CD14-positive monocyte (primary cell): ENCODE data around the gene CLEC4D. TPM values are rescaled to one million over a fixed set of nuclear protein-coding genes. Genes with fewer than 3 reads are reported as not detected.

Source experiments
- DNase-seq, 3 donors: peaks; one replicate each; pipeline ENCODE4 v3.0.0-alpha.2; 2011 to 2022
- H2AFZ ChIP-seq: 2 replicates; pipeline ENCODE4 v1.6.0; 2012; ENCODE audit warnings: mild to moderate bottlenecking, low read depth, low read length, inconsistent platforms; ENCODE audit not compliant: insufficient read depth, poor library complexity, severe bottlenecking
- H3K27ac ChIP-seq, 2 donors: 1 replicate in 1 of 2; 2 replicates in 1 of 2; pipeline ENCODE4 v1.5.1; 2012 to 2013; ENCODE audit warnings: low read length in 2 of 2, control low read depth in 1 of 2, inconsistent platforms in 1 of 2, low read depth in 1 of 2, mild to moderate bottlenecking in 1 of 2
- H3K27me3 ChIP-seq, 2 donors: one replicate each; pipeline versions ENCODE4 v1.6.0 to v1.6.1; 2011 to 2013; ENCODE audit warnings: low read length in 2 of 2; ENCODE audit not compliant: control insufficient read depth in 2 of 2, insufficient read depth in 2 of 2
- H3K36me3 ChIP-seq, 2 donors: replicated peaks in 1 of 2; 1 replicate in 1 of 2; 2 replicates in 1 of 2; pipeline versions ENCODE4 v1.5.1 to v1.6.1; 2012 to 2013; ENCODE audit warnings: low read length in 2 of 2, control low read depth in 1 of 2, inconsistent platforms in 1 of 2, mild to moderate bottlenecking in 1 of 2; ENCODE audit not compliant: insufficient read depth in 2 of 2, control insufficient read depth in 1 of 2
- H3K4me1 ChIP-seq, 2 donors: 1 replicate in 1 of 2; 2 replicates in 1 of 2; pipeline versions ENCODE4 v1.5.1 to v1.6.1; 2012 to 2013; ENCODE audit warnings: low read length in 2 of 2, control low read depth in 1 of 2, inconsistent platforms in 1 of 2, mild to moderate bottlenecking in 1 of 2, moderate library complexity in 1 of 2; ENCODE audit not compliant: insufficient read depth in 2 of 2, control insufficient read depth in 1 of 2
- H3K4me2 ChIP-seq: replicated peaks from 2 replicates; pipeline ENCODE3; 2012; ENCODE audit warnings: low read length, moderate library complexity, mild to moderate bottlenecking; ENCODE audit not compliant: poor library complexity, severe bottlenecking; ENCODE audit errors: extremely low read depth
- H3K4me3 ChIP-seq, 3 experiments: fragments of 200-600 bp in 1 of 3; sonication (generic) in 1 of 3; replicated peaks in 1 of 3; 1 replicate in 2 of 3; 2 replicates in 1 of 3; pipeline ENCODE4 v1.5.1; 2011 to 2013; ENCODE audit warnings: low read length in 3 of 3, mild to moderate bottlenecking in 3 of 3, control low read depth in 2 of 3, low read depth in 2 of 3, inconsistent platforms in 1 of 3, moderate library complexity in 1 of 3
- H3K79me2 ChIP-seq: 2 replicates; pipeline ENCODE4 v1.6.0; 2012; ENCODE audit warnings: mild to moderate bottlenecking, control low read depth, inconsistent platforms, low read length, moderate library complexity; ENCODE audit not compliant: insufficient read depth
- H3K9ac ChIP-seq: 2 replicates; pipeline ENCODE4 v1.6.0; 2017; ENCODE audit warnings: low read length, mild to moderate bottlenecking; ENCODE audit not compliant: insufficient read depth, poor library complexity, severe bottlenecking
- H3K9me3 ChIP-seq, 2 donors: replicated peaks in 1 of 2; 1 replicate in 1 of 2; 2 replicates in 1 of 2; pipeline versions ENCODE4 v1.5.1 to v1.6.1; 2012 to 2013; ENCODE audit warnings: low read length in 2 of 2, control low read depth in 1 of 2; ENCODE audit not compliant: control insufficient read depth in 1 of 2, insufficient read depth in 1 of 2
- H4K20me1 ChIP-seq: 2 replicates; pipeline ENCODE4 v1.6.0; 2012; ENCODE audit warnings: mild to moderate bottlenecking, low read length, control low read depth, moderate library complexity; ENCODE audit not compliant: insufficient read depth
- H3K27ac Mint-ChIP-seq, 7 donors: one replicate each; pipeline ENCODE4 v1.8.0; 2020; ENCODE audit warnings: mild to moderate bottlenecking in 7 of 7, mixed read lengths in 7 of 7, moderate library complexity in 6 of 7, inconsistent platforms in 2 of 7
- H3K27me3 Mint-ChIP-seq, 3 donors: one replicate each; pipeline ENCODE4 v1.8.0; 2021 to 2022; ENCODE audit warnings: low read depth in 3 of 3, mild to moderate bottlenecking in 3 of 3, mixed read lengths in 3 of 3, moderate library complexity in 3 of 3, inconsistent platforms in 1 of 3
- H3K36me3 Mint-ChIP-seq, 2 donors: one replicate each; pipeline ENCODE4 v1.8.0; 2020; ENCODE audit warnings: mixed read lengths in 2 of 2, inconsistent platforms in 1 of 2, mild to moderate bottlenecking in 1 of 2
- H3K4me1 Mint-ChIP-seq: one replicate; pipeline ENCODE4 v1.8.0; 2020; ENCODE audit warnings: mild to moderate bottlenecking, mixed read lengths
- H3K4me3 Mint-ChIP-seq, 2 donors: one replicate each; pipeline ENCODE4 v1.8.0; 2020; ENCODE audit warnings: mild to moderate bottlenecking in 2 of 2, mixed read lengths in 2 of 2, moderate library complexity in 1 of 2
- H3K9me3 Mint-ChIP-seq, 7 donors: one replicate each; pipeline ENCODE4 v1.8.0; 2020 to 2022; ENCODE audit warnings: mixed read lengths in 7 of 7, mild to moderate bottlenecking in 6 of 7, moderate library complexity in 6 of 7, inconsistent platforms in 2 of 7
- WGBS: methylation state at CpG from one replicate; pipeline ENCODE4 v1.1.5; 2013; ENCODE audit warnings: missing lambda C conversion rate; ENCODE audit not compliant: insufficient coverage; 5-methylcytosine and 5-hydroxymethylcytosine counted together
- intact Hi-C, 2 donors: fragments of 100-400 bp; cut with micrococcal nuclease; formaldehyde crosslinking; loops; one replicate each; pipeline versions ENCODE4 v1.15.0 to v1.15.1; 2023
- polyA plus RNA-seq, 3 donors: library from polyadenylated mRNA; depleted of rRNA in 1 of 3; unstranded in 2 of 3; stranded (reverse) in 1 of 3; fragments of 300-500 nt in 2 of 3; fragments of >200 nt in 1 of 3; fragmentation: Illumina TruSeq in 2 of 3; gene quantifications; 1 replicate in 2 of 3; 2 replicates in 1 of 3; pipeline ENCODE4 v1.2.3, GENCODE V29; 2012 to 2021
- TF ChIP-seq, protein P1 (sequence below): fragments of 200-600 bp; IDR thresholded peaks from one replicate; pipeline ENCODE4 v1.8.0; 2022; ENCODE audit warnings: antibody characterized with exemption, mild to moderate bottlenecking

The CLEC4D gene
- polyA plus RNA-seq, 3 donors: 15.6 to 56.2 (median 35.4) TPM

GRCh38 chr12:8544295-8544694 lies 31.0 kb downstream of the CLEC4D start:
- peak overlapping the region; percentile 32 for H3K4me2 ChIP-seq
- H3K4me3 Mint-ChIP-seq: peak overlapping the region in 1 of 2 donors; percentile 26
- H3K36me3 Mint-ChIP-seq: peaks cover under 1 to 3% of the 10 kb centered on the region in 2 donors
- no peak overlapping the region for H2AFZ ChIP-seq
- peak overlapping the region in 2 of 7 donors; percentile 40 to 56 for H3K27ac Mint-ChIP-seq
- peak; percentile 67 to 83 (median 76) for DNase-seq
- 0% methylated on average over 3 of the region's 3 CpGs for WGBS
- H3K79me2 ChIP-seq: peaks cover 14% of the 10 kb centered on the region
- peaks cover 0 to under 1% (median 0%) of the 10 kb centered on the region in 7 donors for H3K9me3 Mint-ChIP-seq
- no peak overlapping the region for H3K9ac ChIP-seq
- H3K4me1 Mint-ChIP-seq: peaks cover 52% of the 10 kb centered on the region
- peaks cover 36 to 46% of the 10 kb centered on the region in 2 donors for H3K4me1 ChIP-seq
- no peaks in the 10 kb centered on the region for H3K9me3 ChIP-seq
- H3K27me3 ChIP-seq: no peaks in the 10 kb centered on the region
- peaks cover 0 to 2% (median 1%) of the 10 kb centered on the region in 3 donors for H3K27me3 Mint-ChIP-seq
- no peak overlapping the region for H3K4me3 ChIP-seq
- H4K20me1 ChIP-seq: no peaks in the 10 kb centered on the region
- TF ChIP-seq, protein P1, sequence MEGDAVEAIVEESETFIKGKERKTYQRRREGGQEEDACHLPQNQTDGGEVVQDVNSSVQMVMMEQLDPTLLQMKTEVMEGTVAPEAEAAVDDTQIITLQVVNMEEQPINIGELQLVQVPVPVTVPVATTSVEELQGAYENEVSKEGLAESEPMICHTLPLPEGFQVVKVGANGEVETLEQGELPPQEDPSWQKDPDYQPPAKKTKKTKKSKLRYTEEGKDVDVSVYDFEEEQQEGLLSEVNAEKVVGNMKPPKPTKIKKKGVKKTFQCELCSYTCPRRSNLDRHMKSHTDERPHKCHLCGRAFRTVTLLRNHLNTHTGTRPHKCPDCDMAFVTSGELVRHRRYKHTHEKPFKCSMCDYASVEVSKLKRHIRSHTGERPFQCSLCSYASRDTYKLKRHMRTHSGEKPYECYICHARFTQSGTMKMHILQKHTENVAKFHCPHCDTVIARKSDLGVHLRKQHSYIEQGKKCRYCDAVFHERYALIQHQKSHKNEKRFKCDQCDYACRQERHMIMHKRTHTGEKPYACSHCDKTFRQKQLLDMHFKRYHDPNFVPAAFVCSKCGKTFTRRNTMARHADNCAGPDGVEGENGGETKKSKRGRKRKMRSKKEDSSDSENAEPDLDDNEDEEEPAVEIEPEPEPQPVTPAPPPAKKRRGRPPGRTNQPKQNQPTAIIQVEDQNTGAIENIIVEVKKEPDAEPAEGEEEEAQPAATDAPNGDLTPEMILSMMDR: peak; percentile 97
- no peak overlapping the region for H3K27ac ChIP-seq
- intact Hi-C loops: loop anchor here in 1 of 2 donors (10.0 kb wide), 1 partner anchor 61 kb away; no protein-coding TSS in a partner anchor
- H3K36me3 ChIP-seq: no peaks in the 10 kb centered on the region

GRCh38 chr12:8546591-8546990 lies 33.3 kb downstream of the CLEC4D start:
- no peaks in the 10 kb centered on the region for H4K20me1 ChIP-seq
- peaks cover 19 to 27% of the 10 kb centered on the region in 2 donors for H3K4me1 ChIP-seq
- Mint-ChIP-seq H3K4me1 (peaks cover 29% of the 10 kb centered on the region), H3K4me3 (no peak overlapping the region), H3K27me3 (peaks cover 2 to 4% (median 3%) of the 10 kb centered on the region in 3 donors), H3K9me3 (peaks cover 0 to 8% (median 0%) of the 10 kb centered on the region in 7 donors), H3K36me3 (no peaks in the 10 kb centered on the region), H3K27ac (peak overlapping the region; percentile 46 to 88 (median 84))
- no peak overlapping the region for H3K4me2 ChIP-seq
- peak in 2 of 3 donors; percentile 23 to 52 for DNase-seq
- no peak overlapping the region for H3K27ac ChIP-seq
- no peak overlapping the region for H3K4me3 ChIP-seq
- 80% methylated on average over 1 of the region's 3 CpGs for WGBS
- intact Hi-C loops: loop anchor here in 1 of 2 donors (5.0 to 10.0 kb wide), 2 partner anchors 36 to 58 kb away; no protein-coding TSS in a partner anchor
- TF ChIP-seq, protein P1: no peak
- no peaks in the 10 kb centered on the region for H3K36me3 ChIP-seq
- no peaks in the 10 kb centered on the region for H3K27me3 ChIP-seq
- no peaks in the 10 kb centered on the region for H3K9me3 ChIP-seq
- no peaks in the 10 kb centered on the region for H3K79me2 ChIP-seq
- no peak overlapping the region for H3K9ac ChIP-seq
- H2AFZ ChIP-seq: no peak overlapping the region
